Lung (tissue), 12 donors: ENCODE data around the gene STX18. TPM values are rescaled to one million over a fixed set of nuclear protein-coding genes. Genes with fewer than 3 reads are reported as not detected.

Source experiments
- ATAC-seq: fragments of 200-7000 bp; cut with Tn5 transposase; one replicate; pipeline ENCODE4 v1.9.1; 2020; ENCODE audit warnings: moderate number of reproducible peaks; ENCODE audit not compliant: insufficient read depth, low FRiP score
- DNase-seq, 3 donors: peaks; one replicate each; pipeline ENCODE4 v3.0.0-alpha.2; 2013 to 2017
- H3K27ac ChIP-seq, 2 donors: one replicate each; pipeline ENCODE4 v1.5.1; 2013; ENCODE audit warnings: mild to moderate bottlenecking in 2 of 2, moderate library complexity in 2 of 2, control low read depth in 1 of 2, inconsistent platforms in 1 of 2, low read depth in 1 of 2, low read length in 1 of 2
- H3K27me3 ChIP-seq, 3 donors: one replicate each; pipeline ENCODE4 v1.5.1; 2013; ENCODE audit warnings: low read length in 2 of 3; ENCODE audit not compliant: control insufficient read depth in 3 of 3, insufficient read depth in 3 of 3
- H3K36me3 ChIP-seq, 4 donors: one replicate each; pipeline ENCODE4 v1.5.1; 2013; ENCODE audit warnings: low read length in 4 of 4, mild to moderate bottlenecking in 1 of 4, moderate library complexity in 1 of 4; ENCODE audit not compliant: control insufficient read depth in 4 of 4, insufficient read depth in 4 of 4
- H3K4me1 ChIP-seq, 5 donors: one replicate each; pipeline ENCODE4 v1.5.1; 2013; ENCODE audit warnings: low read length in 5 of 5, mild to moderate bottlenecking in 2 of 5, moderate library complexity in 1 of 5; ENCODE audit not compliant: control insufficient read depth in 5 of 5, insufficient read depth in 5 of 5
- H3K4me3 ChIP-seq: one replicate; pipeline ENCODE4 v1.5.1; 2013; ENCODE audit warnings: mild to moderate bottlenecking, control low read depth, moderate library complexity
- H3K9ac ChIP-seq, 2 donors: one replicate each; pipeline ENCODE4 v1.5.1; 2013; ENCODE audit warnings: low read length in 2 of 2, control low read depth in 1 of 2; ENCODE audit not compliant: insufficient read depth in 1 of 2
- H3K9me3 ChIP-seq, 4 donors: one replicate each; pipeline ENCODE4 v1.5.1; 2013; ENCODE audit warnings: low read length in 3 of 4, mild to moderate bottlenecking in 1 of 4, moderate library complexity in 1 of 4; ENCODE audit not compliant: control insufficient read depth in 4 of 4, insufficient read depth in 3 of 4
- WGBS, 2 donors: extraction: QIAGEN DNeasy Blood & Tissue Kit; methylation state at CpG; one replicate each; pipeline ENCODE4 v1.1.7; 2013; 5-methylcytosine and 5-hydroxymethylcytosine counted together
- polyA plus RNA-seq, 2 donors: library from polyadenylated mRNA; stranded (reverse); fragments of 200-250 nt; gene quantifications; one replicate each; pipeline ENCODE4 v1.2.1, GENCODE V29; 2013
- total RNA-seq, 2 donors: library from RNA; depleted of rRNA in 1 of 2; stranded (reverse); fragments of >200 nt in 1 of 2; gene quantifications; one replicate each; pipeline ENCODE4 v1.2.1, GENCODE V29; 2014 to 2021
- TF ChIP-seq, protein P1 (sequence below): IDR thresholded peaks from 2 replicates; pipeline ENCODE4 v1.5.1; 2012; ENCODE audit warnings: mild to moderate bottlenecking; ENCODE audit errors: control extremely low read depth, extremely low read depth
- donor health status: control.
- donor health status: control.
- donor health status: Bipolar disorder and iron deficiency.
- donor health status: healthy.
- donor health status: DM: yes; HTN: yes; CAD: no.

Gene STX18
- total and polyA plus RNA-seq, 4 donors, result 16.2 to 34.1 (median 24.8) TPM

- ATAC-seq (no peak), DNase-seq (no peak)
- TF ChIP-seq, protein P1, sequence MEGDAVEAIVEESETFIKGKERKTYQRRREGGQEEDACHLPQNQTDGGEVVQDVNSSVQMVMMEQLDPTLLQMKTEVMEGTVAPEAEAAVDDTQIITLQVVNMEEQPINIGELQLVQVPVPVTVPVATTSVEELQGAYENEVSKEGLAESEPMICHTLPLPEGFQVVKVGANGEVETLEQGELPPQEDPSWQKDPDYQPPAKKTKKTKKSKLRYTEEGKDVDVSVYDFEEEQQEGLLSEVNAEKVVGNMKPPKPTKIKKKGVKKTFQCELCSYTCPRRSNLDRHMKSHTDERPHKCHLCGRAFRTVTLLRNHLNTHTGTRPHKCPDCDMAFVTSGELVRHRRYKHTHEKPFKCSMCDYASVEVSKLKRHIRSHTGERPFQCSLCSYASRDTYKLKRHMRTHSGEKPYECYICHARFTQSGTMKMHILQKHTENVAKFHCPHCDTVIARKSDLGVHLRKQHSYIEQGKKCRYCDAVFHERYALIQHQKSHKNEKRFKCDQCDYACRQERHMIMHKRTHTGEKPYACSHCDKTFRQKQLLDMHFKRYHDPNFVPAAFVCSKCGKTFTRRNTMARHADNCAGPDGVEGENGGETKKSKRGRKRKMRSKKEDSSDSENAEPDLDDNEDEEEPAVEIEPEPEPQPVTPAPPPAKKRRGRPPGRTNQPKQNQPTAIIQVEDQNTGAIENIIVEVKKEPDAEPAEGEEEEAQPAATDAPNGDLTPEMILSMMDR, result no peak
- Histone ChIP-seq H3K27me3 (no peaks in the 10 kb centered on the region), H3K9me3 (no peaks in the 10 kb centered on the region), H3K4me1 (peaks cover 0 to under 1% (median 0%) of the 10 kb centered on the region in 5 donors), H3K4me3 (no peak overlapping the region), H3K27ac (no peak overlapping the region), H3K9ac (no peak overlapping the region), H3K36me3 (peaks cover 13 to 44% (median 38%) of the 10 kb centered on the region in 4 donors)
- WGBS, 2 donors, result 93 to 98% methylated on average over 7 of the region's 7 CpGs
These were observed 85.5 kb downstream of the STX18 start for GRCh38 chr4:4456351-4456750.

GRCh38 chr4:4455210-4455865 is 86.5 kb downstream of the STX18 start:
- no peaks in the 10 kb centered on the region for H3K4me1 ChIP-seq
- H3K27ac ChIP-seq, result no peak overlapping the region
- no peaks in the 10 kb centered on the region for H3K9me3 ChIP-seq
- ATAC-seq (no peak), DNase-seq (no peak)
- no peaks in the 10 kb centered on the region for H3K27me3 ChIP-seq
- peaks cover 13 to 44% (median 39%) of the 10 kb centered on the region in 4 donors for H3K36me3 ChIP-seq
- WGBS, 2 donors, result 93 to 94% methylated on average over 5 of the region's 5 CpGs
- H3K4me3 ChIP-seq, result no peak overlapping the region
- TF ChIP-seq, protein P1, result no peak
- H3K9ac ChIP-seq, result no peak overlapping the region

DNA sequence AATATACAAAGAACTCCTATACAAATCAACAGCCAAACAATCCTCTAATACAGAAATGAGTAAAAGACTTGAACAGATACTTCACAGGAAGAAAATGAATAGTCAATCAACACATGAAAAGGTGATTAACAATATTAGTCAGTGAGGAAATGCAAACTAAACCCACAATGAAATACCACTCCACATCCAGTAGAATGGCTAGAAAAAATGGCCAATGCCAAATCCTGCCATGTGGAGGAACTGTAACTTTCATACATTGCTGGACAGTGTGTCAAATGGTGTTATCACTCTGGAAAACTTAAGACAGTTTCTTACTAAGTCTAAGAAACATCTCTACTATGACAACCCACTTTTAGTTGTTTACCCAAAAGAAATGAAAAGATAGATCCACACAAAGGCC is 95.4 kb downstream of the STX18 start:
- no peaks in the 10 kb centered on the region for H3K9me3 ChIP-seq
- H3K27me3 ChIP-seq, result no peaks in the 10 kb centered on the region
- no peak overlapping the region for H3K4me3 ChIP-seq
- peaks cover 0 to 7% (median 0%) of the 10 kb centered on the region in 4 donors for H3K36me3 ChIP-seq
- no peak for ATAC-seq
- H3K4me1 ChIP-seq, result no peaks in the 10 kb centered on the region
- DNase-seq, result no peak
- TF ChIP-seq, protein P1, result no peak
- no peak overlapping the region for H3K27ac ChIP-seq
- H3K9ac ChIP-seq, result no peak overlapping the region

GRCh38 chr4:4443821-4444220 is 98.0 kb downstream of the STX18 start:
- no peak overlapping the region for H3K27ac ChIP-seq
- H3K4me1 ChIP-seq, result peaks cover 0 to 18% (median 7%) of the 10 kb centered on the region in 5 donors
- WGBS, 2 donors, result 69 to 90% methylated on average over 2 of the region's 2 CpGs
- no peaks in the 10 kb centered on the region for H3K9me3 ChIP-seq
- ATAC-seq (no peak), DNase-seq (no peak)
- no peak overlapping the region for H3K4me3 ChIP-seq
- no peaks in the 10 kb centered on the region for H3K27me3 ChIP-seq
- no peak overlapping the region for H3K9ac ChIP-seq
- TF ChIP-seq, protein P1, result no peak
- peaks cover 0 to 5% (median 2%) of the 10 kb centered on the region in 4 donors for H3K36me3 ChIP-seq
